ENCODE measurements around the gene HOMEZ.

HOMEZ gene

GRCh38 chr14:23308721-23309445 is 23.0 kb upstream of the HOMEZ start:
- in situ Hi-C loops (cut with MboI; ENCODE audit: low sequenced_read_pairs) = no loop called here

- in situ Hi-C loops (cut with MboI; ENCODE audit: low sequenced_read_pairs) = no loop called here
These were observed 22.0 kb upstream of the HOMEZ start for GRCh38 chr14:23307687-23308644.

- in situ Hi-C loops (cut with MboI; ENCODE audit: low sequenced_read_pairs) = no loop called here
These were observed 21.2 kb upstream of the HOMEZ start for GRCh38 chr14:23307146-23307530.

- in situ Hi-C loops (cut with MboI; ENCODE audit: low sequenced_read_pairs) = no loop called here
These were observed 20.6 kb upstream of the HOMEZ start, which contains the start of gene BCL2L2 for GRCh38 chr14:23306412-23307145. Gene BCL2L2, plus strand, starts transcription at chr14:23306833. Its CDS starts 935 bp downstream, at chr14:23307768.

- in situ Hi-C loops (cut with MboI; ENCODE audit: low sequenced_read_pairs) = no loop called here
These were observed 16.6 kb upstream of the HOMEZ start, which contains the start of gene PPP1R3E for GRCh38 chr14:23302290-23303225. Gene PPP1R3E, minus strand, starts transcription at chr14:23302859. Its CDS starts 283 bp downstream, at chr14:23302576.

- in situ Hi-C loops (cut with MboI; ENCODE audit: low sequenced_read_pairs) = no loop called here
These were observed 16.0 kb upstream of the HOMEZ start for GRCh38 chr14:23301969-23302289.

- in situ Hi-C loops (cut with MboI; ENCODE audit: low sequenced_read_pairs) = no loop called here
These were observed 15.5 kb upstream of the HOMEZ start for GRCh38 chr14:23301288-23301968.

GRCh38 chr14:23300687-23301223 is 14.8 kb upstream of the HOMEZ start:
- in situ Hi-C loops (cut with MboI; ENCODE audit: low sequenced_read_pairs) = no loop called here

- in situ Hi-C loops (cut with MboI; ENCODE audit: low sequenced_read_pairs) = no loop called here
These were observed 14.2 kb upstream of the HOMEZ start for GRCh38 chr14:23299986-23300686.

- in situ Hi-C loops (cut with MboI; ENCODE audit: low sequenced_read_pairs) = no loop called here
These were observed 13.5 kb upstream of the HOMEZ start for GRCh38 chr14:23299211-23299957.

GRCh38 chr14:23297611-23298277 is 11.8 kb upstream of the HOMEZ start:
- in situ Hi-C loops (cut with MboI; ENCODE audit: low sequenced_read_pairs) = no loop called here

- in situ Hi-C loops (cut with MboI; ENCODE audit: low sequenced_read_pairs) = no loop called here
These were observed 11.2 kb upstream of the HOMEZ start for GRCh38 chr14:23297096-23297495.

GRCh38 chr14:23296012-23296777 is 10.3 kb upstream of the HOMEZ start:
- in situ Hi-C loops (cut with MboI; ENCODE audit: low sequenced_read_pairs) = no loop called here

GRCh38 chr14:23294734-23295561 is 9.0 kb upstream of the HOMEZ start:
- in situ Hi-C loops (cut with MboI; ENCODE audit: low sequenced_read_pairs) = no loop called here

- in situ Hi-C loops (cut with MboI; ENCODE audit: low sequenced_read_pairs) = no loop called here
These were observed 1.1 kb upstream of the HOMEZ start for GRCh38 chr14:23286902-23287479.

Data from HL-60/S4 (cell line).